ENCODE results near the gene RERE.

Gene RERE

DNA sequence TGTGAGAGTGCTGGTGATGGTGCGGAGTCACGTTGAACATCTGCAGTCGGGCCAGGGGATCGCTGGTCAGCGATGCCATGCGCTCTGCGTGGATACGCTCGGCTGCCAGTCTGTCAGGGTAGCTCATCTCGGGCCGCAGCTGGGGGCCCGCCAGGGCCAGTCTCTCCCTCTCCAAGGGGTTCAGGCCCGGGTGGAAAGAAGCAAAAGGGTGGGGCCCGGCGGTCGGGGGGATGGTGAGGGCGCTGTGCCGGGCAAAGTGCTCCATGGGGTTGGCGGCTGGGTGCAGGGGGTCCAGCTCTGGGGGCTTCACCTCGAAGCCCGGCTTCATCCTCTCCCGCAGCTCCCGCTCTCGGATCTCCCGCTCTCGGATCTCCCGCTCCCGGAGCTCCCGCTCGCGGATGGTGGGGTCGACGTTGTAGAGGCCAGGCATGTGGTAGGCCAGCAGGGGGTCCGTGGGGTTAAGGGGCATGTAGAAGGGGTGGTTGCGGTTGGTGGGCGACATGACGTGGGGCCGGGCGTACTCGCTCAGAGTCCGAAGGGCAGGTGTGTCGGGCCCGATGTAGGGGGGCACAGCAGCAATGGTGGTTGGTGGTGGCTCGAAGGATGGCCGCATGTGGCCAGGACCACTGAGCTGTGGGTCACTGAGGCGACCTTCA is 459.1 kb downstream of the RERE start (continued):
- TF ChIP-seq, protein P1, sequence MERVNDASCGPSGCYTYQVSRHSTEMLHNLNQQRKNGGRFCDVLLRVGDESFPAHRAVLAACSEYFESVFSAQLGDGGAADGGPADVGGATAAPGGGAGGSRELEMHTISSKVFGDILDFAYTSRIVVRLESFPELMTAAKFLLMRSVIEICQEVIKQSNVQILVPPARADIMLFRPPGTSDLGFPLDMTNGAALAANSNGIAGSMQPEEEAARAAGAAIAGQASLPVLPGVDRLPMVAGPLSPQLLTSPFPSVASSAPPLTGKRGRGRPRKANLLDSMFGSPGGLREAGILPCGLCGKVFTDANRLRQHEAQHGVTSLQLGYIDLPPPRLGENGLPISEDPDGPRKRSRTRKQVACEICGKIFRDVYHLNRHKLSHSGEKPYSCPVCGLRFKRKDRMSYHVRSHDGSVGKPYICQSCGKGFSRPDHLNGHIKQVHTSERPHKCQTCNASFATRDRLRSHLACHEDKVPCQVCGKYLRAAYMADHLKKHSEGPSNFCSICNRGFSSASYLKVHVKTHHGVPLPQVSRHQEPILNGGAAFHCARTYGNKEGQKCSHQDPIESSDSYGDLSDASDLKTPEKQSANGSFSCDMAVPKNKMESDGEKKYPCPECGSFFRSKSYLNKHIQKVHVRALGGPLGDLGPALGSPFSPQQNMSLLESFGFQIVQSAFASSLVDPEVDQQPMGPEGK (tag by site-specific recombination; IDR thresholded peaks at IDR 0.05), result no peak
- TF ChIP-seq ZFP37 (tag by site-specific recombination; IDR thresholded peaks at IDR 0.05) (no peak), ZNF175 (tag by site-specific recombination; IDR thresholded peaks at IDR 0.05) (no peak), ZNF544 (tag by site-specific recombination; IDR thresholded peaks at IDR 0.05) (no peak)

DNA sequence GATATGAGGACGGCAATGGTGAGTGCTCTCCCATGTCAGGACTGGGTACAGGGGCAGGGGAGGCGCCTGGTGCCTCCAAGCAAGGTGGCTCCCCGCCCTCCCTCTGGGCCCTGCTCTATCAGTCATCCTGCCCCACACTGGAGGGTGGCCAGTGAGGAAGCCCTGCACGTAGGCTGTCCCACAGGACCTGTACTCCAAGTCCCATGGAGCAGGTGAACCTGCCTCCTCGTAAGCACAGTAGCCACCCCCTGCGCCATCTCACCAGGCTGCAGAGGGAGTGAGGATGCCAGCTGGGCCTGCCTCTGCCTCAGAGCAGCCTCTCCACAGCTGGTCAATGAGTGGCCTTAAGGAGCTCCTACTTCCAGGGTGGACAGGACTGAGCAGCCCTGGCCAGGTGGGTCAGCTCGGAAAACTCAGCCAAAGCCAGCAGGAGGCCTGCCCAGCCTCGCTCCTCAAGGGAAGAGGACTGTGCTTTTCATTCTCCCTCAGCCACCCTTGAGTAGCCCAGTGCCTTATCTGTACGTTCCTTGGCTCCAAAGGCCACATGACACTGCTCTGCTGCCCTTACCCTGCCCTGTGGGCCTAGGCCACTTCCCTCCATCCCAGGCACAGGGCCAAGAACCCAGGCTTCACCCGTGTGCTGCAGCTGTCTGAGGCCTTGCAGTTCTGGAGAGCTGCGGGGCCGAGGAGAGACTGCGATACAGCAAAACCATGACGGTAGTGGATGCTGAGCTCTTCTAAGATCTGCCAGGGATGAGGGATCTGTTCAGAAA is 459.9 kb downstream of the RERE start:
- ChIA-PET POLR2A (no interaction called here), CTCF (interaction anchor here (0.9 kb wide), 1 partner anchor 491 kb away, joined by 4 read pairs; no protein-coding TSS in a partner anchor)
- TF ChIP-seq, protein P2, sequence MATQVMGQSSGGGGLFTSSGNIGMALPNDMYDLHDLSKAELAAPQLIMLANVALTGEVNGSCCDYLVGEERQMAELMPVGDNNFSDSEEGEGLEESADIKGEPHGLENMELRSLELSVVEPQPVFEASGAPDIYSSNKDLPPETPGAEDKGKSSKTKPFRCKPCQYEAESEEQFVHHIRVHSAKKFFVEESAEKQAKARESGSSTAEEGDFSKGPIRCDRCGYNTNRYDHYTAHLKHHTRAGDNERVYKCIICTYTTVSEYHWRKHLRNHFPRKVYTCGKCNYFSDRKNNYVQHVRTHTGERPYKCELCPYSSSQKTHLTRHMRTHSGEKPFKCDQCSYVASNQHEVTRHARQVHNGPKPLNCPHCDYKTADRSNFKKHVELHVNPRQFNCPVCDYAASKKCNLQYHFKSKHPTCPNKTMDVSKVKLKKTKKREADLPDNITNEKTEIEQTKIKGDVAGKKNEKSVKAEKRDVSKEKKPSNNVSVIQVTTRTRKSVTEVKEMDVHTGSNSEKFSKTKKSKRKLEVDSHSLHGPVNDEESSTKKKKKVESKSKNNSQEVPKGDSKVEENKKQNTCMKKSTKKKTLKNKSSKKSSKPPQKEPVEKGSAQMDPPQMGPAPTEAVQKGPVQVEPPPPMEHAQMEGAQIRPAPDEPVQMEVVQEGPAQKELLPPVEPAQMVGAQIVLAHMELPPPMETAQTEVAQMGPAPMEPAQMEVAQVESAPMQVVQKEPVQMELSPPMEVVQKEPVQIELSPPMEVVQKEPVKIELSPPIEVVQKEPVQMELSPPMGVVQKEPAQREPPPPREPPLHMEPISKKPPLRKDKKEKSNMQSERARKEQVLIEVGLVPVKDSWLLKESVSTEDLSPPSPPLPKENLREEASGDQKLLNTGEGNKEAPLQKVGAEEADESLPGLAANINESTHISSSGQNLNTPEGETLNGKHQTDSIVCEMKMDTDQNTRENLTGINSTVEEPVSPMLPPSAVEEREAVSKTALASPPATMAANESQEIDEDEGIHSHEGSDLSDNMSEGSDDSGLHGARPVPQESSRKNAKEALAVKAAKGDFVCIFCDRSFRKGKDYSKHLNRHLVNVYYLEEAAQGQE (tag by site-specific recombination; IDR thresholded peaks at IDR 0.05), result no peak
- TF ChIP-seq, protein P3, sequence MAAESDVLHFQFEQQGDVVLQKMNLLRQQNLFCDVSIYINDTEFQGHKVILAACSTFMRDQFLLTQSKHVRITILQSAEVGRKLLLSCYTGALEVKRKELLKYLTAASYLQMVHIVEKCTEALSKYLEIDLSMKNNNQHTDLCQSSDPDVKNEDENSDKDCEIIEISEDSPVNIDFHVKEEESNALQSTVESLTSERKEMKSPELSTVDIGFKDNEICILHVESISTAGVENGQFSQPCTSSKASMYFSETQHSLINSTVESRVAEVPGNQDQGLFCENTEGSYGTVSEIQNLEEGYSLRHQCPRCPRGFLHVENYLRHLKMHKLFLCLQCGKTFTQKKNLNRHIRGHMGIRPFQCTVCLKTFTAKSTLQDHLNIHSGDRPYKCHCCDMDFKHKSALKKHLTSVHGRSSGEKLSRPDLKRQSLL (tag by site-specific recombination; IDR thresholded peaks at IDR 0.05), result no peak
- TF ChIP-seq ZNF10 (tag by site-specific recombination; IDR thresholded peaks at IDR 0.05), result no peak
- no peak for TF ChIP-seq BCL11A (tag by site-specific recombination; IDR thresholded peaks at IDR 0.05; ENCODE audit: low read depth)
- TF ChIP-seq ZNF404 (tag by site-specific recombination; IDR thresholded peaks at IDR 0.05), result no peak
- TF ChIP-seq, protein P4, sequence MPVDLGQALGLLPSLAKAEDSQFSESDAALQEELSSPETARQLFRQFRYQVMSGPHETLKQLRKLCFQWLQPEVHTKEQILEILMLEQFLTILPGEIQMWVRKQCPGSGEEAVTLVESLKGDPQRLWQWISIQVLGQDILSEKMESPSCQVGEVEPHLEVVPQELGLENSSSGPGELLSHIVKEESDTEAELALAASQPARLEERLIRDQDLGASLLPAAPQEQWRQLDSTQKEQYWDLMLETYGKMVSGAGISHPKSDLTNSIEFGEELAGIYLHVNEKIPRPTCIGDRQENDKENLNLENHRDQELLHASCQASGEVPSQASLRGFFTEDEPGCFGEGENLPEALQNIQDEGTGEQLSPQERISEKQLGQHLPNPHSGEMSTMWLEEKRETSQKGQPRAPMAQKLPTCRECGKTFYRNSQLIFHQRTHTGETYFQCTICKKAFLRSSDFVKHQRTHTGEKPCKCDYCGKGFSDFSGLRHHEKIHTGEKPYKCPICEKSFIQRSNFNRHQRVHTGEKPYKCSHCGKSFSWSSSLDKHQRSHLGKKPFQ (tag by site-specific recombination; IDR thresholded peaks at IDR 0.05), result no peak
- no peak for TF ChIP-seq HOXD13 (CRISPR knock-in tag; IDR thresholded peaks at IDR 0.05; ENCODE audit: borderline replicate concordance)
- TF ChIP-seq, protein P5, sequence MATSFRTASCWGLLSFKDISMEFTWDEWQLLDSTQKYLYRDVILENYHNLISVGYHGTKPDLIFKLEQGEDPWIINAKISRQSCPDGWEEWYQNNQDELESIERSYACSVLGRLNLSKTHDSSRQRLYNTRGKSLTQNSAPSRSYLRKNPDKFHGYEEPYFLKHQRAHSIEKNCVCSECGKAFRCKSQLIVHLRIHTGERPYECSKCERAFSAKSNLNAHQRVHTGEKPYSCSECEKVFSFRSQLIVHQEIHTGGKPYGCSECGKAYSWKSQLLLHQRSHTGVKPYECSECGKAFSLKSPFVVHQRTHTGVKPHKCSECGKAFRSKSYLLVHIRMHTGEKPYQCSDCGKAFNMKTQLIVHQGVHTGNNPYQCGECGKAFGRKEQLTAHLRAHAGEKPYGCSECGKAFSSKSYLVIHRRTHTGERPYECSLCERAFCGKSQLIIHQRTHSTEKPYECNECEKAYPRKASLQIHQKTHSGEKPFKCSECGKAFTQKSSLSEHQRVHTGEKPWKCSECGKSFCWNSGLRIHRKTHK (tag by site-specific recombination; IDR thresholded peaks at IDR 0.05), result no peak
- no peak for TF ChIP-seq ZNF292 (tag by site-specific recombination; IDR thresholded peaks at IDR 0.05; ENCODE audit: borderline replicate concordance, low read depth)
- TF ChIP-seq HOXC10 (CRISPR knock-in tag; IDR thresholded peaks at IDR 0.05), result no peak
- Histone ChIP-seq H3K4me1 (ENCODE audit: control insufficient read depth, insufficient read depth, low read length) (no peaks in the 10 kb centered on the region), H3K27ac (ENCODE audit: extremely low read depth, low read depth, low read length) (no peak overlapping the region), H3K9me3 (ENCODE audit: control insufficient read depth, insufficient read depth, low read depth, low read length) (no peaks in the 10 kb centered on the region), H3K36me3 (ENCODE audit: control insufficient read depth in 2 of 2, insufficient read depth in 1 of 2, low read length in 2 of 2) (peaks cover 0 to 94% of the 10 kb centered on the region in 2 experiments), H3K4me3 (ENCODE audit: low read depth, low read length) (no peak overlapping the region)

All from HEK293 (cell line).